HG03196 (cell line): ENCODE data around the gene CTBP2.

Experiments used
- ATAC-seq: cut with Tn5 transposase; IDR thresholded peaks from one replicate; pipeline ENCODE4 v1.9.1; 2021; ENCODE audit not compliant: unreplicated experiment

The CTBP2 gene

GRCh38 chr10:124956764-124957163, 203.6 kb downstream of the CTBP2 start:
- no peak for ATAC-seq

GRCh38 chr10:124955868-124956267, 204.5 kb downstream of the CTBP2 start:
- no peak for ATAC-seq

GRCh38 chr10:124955243-124955642, 205.1 kb downstream of the CTBP2 start:
- no peak for ATAC-seq

GRCh38 chr10:124953421-124953820, 206.9 kb downstream of the CTBP2 start:
- ATAC-seq: no peak

- no peak for ATAC-seq
Measured at GRCh38 chr10:124952123-124952522, 208.2 kb downstream of the CTBP2 start.

- no peak for ATAC-seq
Measured at GRCh38 chr10:124949543-124949942, 210.8 kb downstream of the CTBP2 start.

GRCh38 chr10:124946945-124947344, 213.4 kb downstream of the CTBP2 start:
- ATAC-seq: no peak

GRCh38 chr10:124944982-124945381, 215.4 kb downstream of the CTBP2 start:
- no peak for ATAC-seq

GRCh38 chr10:124943301-124944092, 216.9 kb downstream of the CTBP2 start:
- no peak for ATAC-seq

GRCh38 chr10:124942317-124943169, 217.8 kb downstream of the CTBP2 start:
- ATAC-seq: no peak

- no peak for ATAC-seq
Measured at GRCh38 chr10:124941823-124942222, 218.5 kb downstream of the CTBP2 start, which contains the start of gene ZRANB1. Gene ZRANB1, plus strand, starts transcription at chr10:124942123. Its CDS starts 371 bp downstream, at chr10:124942494.

GRCh38 chr10:124939290-124939689, 221.1 kb downstream of the CTBP2 start:
- ATAC-seq: no peak

GRCh38 chr10:124936813-124937212, 223.6 kb downstream of the CTBP2 start:
- ATAC-seq: no peak

- ATAC-seq: no peak
Measured at GRCh38 chr10:124935946-124936345, 224.4 kb downstream of the CTBP2 start.
